HG03175 (cell line): ENCODE data around the gene OSBPL3.
A peak's percentile ranks its signal among the peaks of the same experiment; 100 is the strongest.
"Not testable (repeated sequence)": the region's sequence is repeated elsewhere in the genome, so short reads cannot be mapped to it uniquely, and the experiment has no call there.

Experiments
- ATAC-seq: cut with Tn5 transposase; IDR thresholded peaks from one replicate; pipeline ENCODE4 v1.9.1; 2021; ENCODE audit warnings: mild to moderate bottlenecking, moderate library complexity; ENCODE audit not compliant: unreplicated experiment

The OSBPL3 gene

DNA sequence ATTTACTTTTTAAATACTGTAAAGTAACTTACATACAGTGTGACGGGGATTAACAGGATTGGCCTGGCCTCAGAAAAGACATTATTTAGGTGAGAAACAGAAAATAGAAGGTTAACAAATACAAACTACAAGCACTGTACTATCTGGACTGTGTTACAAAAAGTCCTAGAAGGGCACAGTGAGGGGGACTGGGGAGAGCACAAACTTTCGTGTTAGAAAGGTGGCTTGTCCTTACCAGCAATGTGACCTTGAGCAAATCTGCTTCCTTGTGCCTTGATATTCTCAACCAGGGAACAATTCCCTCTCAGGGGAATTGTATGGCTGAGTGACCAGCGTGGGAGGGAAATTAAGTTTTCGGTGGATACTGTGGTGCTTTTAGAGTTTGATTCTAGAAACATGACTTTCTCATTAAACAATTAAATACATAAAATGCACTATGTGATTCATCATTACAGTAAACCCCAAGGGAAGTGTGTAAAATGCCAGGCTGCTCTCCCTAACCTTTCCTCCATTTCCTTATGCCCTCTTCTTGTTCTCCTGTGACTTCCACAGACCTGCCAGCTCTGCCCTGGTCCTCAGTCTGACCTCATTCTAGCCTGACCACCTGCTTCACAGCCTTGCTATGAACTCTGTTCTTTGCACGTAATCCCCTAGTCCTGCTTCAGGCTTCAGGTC lies 57.7 kb downstream of the OSBPL3 start:
- ATAC-seq = no peak

DNA sequence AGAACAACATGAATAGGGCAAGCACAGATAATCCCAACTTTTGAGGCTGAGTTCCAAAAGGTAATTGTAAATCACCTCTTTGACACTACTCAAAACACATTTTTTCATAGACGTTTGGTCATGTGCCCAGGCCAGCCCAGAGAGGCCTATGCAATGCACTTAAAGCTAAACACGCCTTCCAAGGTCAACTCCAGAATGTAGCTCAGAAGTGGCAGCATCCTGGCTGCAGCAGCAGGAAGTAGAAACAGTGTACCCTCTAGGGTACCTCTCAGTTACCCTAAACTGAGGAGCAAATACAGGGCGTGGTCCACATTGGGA lies 58.7 kb downstream of the OSBPL3 start:
- no peak for ATAC-seq

DNA sequence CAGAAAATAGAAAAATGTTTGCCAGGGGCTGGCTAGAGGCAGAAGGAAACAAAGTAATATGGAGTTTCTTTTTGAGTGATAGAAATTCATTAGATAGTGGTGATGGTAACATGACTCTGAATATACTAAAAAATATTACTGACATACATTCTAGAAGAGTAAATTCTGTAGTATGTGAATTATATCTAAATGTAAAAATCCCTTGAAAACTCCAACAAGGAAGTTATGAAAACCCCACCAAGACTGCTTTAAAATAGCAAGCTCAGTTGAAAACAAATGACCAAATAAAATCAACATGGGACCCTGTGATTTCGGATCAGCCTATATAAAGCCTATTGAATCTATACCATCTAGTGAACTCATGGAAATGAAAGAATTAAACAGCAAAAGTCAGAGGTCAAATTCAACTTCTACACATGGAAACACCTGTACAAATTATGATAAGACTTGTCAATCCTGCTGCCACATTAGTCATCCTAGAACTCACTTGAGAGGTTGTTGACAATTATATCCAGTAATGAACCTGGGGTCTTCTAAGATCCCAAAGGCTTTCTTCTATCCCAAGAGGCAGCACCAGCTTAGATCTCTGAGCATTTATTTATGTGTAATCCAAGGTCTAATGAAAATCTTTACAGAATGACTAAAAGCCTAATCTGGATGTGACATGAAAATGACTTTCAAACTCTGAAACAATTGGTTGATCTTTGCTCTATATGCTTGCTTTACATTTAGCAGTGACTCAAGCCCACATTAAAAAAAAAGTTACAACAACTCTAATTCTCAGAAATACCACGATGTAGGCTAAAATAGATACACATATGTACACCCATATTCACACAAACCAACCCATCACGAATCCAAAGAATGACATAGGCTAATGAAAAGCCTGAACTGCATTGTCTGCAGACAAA lies 59.3 kb downstream of the OSBPL3 start:
- no peak for ATAC-seq

DNA sequence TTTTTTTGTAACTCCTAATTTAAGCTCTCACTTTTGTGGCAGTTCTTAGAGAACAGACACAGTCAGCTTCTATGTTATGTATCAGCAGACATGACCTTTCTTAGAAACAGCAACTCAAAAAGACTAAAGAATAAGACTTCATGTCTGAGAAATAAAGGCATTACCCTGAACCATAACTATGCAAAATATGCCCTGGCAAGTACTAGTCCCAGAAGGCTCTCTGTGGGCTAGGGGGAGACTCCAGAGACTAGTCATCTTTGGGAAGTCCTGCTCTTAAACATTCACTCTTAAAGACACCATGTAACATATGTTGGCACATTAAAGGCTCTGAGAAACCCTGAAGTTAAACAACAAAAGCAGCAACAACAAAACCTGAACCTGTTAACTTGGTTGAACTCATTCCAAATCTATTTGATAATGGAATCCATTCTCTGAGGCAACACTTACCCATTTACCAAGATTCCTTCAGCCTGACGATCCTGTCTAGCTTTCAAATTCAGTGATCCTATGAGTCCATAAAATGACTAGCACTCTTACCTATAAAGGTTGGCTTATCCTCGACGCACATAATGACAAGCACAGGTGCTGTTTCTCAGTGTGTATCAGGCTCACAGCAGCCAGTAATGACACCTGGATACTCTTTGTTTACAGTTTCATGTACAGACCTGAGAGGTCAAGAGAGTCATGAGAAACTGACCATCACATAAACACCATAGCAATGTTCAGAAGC lies 62.3 kb downstream of the OSBPL3 start:
- peak; percentile 59 for ATAC-seq

DNA sequence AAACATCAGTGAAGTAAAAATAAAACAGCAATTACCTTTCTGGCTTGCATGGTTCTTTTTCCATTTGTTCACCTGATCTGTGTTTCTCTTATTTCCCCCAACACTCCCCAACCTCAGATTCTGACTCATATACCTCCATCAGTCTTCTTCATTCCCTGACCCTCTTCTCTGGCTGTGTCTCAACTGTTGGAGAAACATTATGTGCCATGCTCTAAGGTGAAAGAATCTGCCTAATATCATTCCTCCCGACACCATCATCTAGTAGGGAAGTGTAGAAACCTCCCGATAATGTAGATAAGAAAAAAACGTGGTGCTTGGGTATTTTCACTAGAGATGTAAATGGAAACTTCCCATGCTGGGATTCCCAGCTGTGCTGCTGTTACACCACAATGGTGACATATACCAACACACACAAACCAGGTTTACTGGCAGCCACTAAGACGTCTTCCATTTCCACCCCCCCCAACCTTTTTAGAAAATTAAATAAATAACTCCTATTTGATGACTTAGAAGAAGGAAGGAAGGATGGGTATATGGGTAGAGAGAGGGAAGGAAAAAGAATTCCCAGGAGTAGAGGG lies 63.4 kb downstream of the OSBPL3 start:
- ATAC-seq = no peak

DNA sequence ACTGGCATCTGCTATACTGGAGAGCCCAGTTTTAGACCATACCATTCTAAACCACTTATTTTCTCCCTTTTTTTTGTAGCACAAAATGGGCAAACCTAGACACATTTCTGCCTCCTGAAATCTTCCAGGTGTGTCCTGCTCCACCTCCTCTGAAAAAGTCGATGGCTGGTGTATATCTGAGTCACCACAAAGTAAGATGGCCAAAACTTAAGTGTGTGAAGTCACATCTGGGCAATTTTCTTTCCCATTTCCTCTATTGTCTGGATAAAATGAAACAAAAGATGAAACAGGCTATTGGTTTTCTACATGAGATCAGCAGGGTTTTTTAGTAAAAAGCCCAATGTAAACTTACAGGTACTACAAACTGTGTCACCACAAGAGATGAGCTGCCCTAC lies 65.5 kb downstream of the OSBPL3 start:
- ATAC-seq = no peak

DNA sequence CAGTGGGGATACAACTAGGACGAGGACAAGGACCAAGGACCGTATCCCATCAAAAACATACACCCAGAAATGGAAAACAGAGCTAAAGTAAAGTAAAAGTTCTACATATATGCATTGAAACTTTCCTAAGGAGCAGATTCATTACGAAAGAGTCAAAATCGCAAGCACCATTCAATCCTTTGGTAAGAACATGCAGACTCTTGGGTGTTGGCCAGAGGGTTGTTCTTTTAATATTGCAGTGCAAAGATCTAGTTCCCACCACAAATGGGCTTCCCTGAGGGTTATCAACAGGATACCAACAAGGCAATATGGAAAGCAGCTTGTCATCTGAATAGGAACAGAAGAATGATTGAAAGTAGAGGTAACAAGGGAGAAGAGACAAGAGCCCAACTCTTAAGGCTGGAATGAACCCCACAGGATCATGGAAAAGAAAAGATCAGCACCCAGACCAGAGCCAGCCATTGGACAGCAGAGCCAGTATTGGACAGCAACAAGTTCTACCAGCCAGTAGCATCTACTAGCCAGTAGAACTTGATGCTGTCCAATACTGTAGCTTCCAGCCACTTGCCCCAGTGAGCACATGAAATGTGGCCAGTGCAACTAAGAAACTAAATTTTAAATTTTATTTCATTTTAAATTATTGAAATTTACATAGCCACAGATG lies 66.0 kb downstream of the OSBPL3 start:
- no peak for ATAC-seq

DNA sequence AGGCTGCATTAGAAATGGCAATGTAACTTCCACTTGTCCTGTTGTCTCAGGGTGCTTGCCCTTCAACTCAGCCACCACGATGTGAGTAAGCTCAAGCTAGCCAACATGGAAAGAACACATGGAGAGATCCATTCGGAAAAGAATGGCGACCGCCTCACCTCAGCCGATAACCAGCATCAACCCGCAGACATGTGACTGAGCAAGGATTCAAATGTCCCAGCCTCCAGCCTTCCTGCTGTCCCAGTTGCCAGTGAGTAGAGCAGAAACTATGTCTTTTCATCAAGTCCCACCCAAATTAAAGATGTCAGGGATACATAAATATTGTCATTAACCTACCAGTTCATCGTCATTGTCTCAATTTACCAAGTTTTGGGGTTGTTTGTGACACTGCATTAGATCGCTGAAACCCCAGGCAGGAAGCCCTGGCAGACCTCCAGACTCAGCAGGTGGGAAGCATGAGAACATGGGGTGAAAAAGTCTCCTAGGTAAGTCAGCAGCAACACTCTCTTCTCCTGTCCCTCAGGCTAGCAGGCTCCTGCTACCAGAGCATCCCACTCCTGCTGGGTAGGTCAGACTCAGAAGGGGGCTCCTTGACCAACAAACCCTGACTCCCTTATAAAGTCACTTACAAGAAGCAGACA lies 67.0 kb downstream of the OSBPL3 start:
- ATAC-seq = no peak

DNA sequence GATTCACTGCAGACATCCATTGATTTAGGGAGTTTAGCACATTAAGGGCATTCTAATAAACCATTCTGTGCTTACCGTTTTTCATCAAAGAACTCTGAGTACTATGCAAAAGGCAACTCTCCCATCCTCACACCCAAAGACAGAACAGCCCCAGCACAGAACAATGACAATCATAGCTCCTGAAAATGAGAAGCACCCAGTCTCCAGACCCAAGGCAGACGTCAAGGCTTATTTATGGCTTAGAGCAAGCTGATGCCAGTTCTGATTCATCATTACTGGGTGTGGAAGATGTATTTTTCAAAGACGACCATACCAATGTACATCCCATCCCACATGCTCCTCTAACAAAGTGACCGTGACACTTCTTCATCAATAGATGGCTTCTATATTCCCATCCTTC lies 67.6 kb downstream of the OSBPL3 start:
- no peak for ATAC-seq

DNA sequence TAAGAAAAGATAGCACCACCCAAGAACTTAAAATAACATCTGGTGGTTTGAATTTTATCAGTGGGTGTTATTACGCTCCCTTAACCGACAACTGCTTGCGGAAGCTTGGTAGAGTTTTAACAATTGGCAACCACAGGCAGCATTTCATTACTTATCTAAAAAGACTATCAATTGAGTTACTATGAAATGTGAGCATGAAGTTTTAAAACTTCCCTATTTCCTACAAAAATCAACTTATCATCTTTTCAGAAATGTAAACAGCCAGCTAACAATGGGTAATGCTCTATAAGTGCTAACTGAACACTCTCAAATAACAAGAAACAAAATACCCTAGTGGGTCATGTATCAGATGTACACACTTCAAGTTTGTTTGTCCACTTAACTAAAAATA lies 68.8 kb downstream of the OSBPL3 start:
- ATAC-seq = peak; percentile 65

DNA sequence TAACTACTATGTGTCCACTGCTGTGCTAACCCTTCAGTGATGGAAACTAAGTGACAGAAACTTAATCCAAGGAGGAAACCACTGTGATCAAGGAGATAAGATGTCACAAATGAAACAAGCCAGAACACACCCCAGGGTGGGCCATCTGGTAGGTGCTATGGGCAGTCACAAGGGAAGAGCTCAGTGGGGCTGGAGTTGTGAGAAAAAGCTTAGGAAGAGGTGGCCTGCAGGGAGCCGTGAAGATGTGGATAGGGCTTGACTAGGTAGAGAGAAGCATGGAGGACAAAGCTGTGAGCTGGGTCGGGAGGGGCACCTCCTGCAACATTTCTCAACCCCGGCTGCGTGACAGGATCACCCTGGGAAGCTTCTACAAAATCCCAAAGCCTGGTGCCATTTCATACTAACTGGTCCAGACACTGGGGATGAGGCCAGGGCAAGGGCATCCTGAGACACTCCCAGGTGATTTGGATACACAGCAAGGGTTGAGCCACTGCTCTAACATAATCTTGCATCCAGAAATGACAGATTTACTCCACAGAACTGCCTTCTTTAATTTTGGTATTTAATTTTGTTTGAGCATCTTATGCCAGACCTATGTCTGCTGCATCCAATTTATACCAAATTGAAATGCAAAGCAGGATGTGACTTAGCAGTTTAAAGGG lies 69.3 kb downstream of the OSBPL3 start:
- peak; percentile 1 for ATAC-seq

DNA sequence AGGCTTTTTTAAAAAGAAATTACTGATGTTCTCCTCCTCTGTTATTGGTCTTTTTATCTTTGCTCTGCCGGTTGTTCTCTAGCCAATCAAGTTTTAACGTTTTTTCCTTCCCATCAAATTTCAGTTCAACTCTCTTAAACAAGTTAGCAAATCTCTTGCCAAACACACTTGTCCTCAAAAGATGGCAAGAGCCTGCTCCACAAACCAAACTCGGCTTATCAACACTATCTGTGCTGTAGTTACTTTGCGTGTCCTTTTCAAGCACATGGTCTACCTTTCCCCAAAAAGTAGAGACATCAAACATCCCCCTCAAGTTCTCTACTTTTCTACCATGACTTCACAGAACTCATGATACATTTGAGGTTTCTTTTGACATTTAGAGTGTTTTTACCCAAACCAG lies 71.3 kb downstream of the OSBPL3 start:
- no peak for ATAC-seq

DNA sequence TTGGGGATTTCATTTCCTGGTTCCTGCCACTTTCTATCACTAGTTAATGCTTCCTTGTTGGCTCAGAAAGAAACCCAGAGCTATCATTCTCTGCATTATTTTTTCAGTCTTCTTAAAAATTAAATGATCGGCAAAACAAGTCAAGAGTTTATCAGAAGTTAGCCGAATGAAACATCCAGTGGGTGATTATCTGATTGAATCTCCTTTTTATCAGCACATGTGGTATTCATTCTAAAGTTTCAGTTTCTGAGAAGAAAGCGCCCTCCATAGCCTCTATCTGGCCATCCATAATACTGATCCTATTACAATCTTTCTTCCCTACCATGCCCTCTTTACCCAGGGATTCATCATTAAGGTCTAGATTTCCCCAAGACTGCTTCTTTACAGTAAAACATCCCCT lies 71.8 kb downstream of the OSBPL3 start:
- no peak for ATAC-seq

DNA sequence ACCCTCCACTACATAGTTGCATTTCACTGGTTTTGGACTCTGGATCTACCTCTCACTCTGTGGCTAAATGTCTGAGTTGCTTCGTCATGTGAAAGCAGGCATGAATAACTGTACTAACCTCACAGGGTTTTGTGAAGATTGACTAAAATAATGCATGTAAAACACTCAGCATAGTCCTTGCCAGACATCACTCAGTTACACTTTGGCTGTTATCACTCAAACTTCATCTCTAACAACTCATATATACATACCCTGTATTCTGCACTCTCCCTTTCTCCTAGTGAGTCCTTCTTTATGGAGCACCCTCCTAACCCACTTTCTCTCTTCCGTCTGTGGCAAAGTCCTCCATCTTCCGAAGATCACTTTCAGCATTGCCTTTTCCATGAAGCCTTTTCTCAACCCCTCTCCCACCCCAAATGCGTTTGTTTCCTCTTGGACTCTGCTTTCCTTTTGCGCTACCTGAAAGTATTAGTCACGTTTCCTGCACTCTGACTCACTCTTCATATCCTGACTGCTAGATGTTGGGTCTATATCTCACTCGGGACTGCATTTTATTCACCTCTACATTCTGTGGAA lies 72.6 kb downstream of the OSBPL3 start:
- ATAC-seq = peak; percentile 48

DNA sequence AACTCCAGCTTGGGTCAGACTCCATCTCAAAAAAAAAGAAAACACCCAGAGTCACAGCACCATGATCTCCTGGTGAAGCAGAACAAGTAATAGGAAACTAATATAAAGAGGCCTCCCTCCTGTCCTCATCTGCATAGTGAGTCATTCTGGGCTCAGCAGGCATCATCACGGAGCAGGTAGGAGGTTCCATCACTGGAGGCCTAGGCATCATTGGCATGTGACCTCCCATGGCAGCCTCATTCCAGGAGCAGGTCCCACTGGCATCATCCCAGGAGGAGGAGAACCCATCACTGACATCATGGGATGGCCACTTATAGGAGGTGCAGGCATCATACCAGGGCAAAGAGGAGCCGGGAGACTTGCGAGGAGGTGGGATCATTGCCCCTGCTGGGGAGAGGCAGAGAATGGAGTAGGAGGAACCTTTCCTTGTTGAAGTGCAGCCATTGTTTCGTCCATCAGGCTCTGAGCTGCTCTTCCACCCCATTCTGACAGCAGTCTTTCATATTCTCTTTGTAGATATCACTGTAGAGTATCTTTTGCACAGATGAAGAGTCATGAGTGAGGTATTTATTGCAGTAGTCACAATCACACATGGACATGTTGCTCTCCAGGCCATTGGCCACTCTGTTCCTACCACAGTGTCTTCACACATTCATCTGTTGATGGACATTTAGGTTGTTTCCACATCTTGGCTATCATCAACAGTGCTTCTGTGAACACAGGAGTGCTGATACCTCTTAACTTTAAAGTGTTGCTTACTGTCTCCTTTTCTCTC lies 73.8 kb downstream of the OSBPL3 start:
- no peak for ATAC-seq

DNA sequence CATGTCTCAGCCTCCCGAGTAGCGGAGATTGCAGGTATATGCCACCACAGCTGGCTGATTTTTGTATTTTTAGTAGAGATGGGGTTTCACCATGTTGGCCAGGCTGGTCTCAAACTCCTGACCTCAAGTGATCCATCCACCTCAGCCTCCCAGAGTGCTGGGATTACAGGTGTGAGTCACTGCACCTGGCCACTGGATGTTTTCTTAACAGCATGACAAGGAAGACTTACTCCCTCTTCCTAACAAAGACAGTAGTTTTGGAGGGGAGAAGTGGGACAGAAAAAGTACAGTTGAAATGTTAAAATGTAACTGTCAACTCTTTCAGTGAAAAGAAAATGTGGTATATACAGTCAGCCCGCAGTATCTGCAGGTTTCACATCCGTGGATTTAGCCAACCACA lies 76.0 kb downstream of the OSBPL3 start:
- not testable (repeated sequence) for ATAC-seq

DNA sequence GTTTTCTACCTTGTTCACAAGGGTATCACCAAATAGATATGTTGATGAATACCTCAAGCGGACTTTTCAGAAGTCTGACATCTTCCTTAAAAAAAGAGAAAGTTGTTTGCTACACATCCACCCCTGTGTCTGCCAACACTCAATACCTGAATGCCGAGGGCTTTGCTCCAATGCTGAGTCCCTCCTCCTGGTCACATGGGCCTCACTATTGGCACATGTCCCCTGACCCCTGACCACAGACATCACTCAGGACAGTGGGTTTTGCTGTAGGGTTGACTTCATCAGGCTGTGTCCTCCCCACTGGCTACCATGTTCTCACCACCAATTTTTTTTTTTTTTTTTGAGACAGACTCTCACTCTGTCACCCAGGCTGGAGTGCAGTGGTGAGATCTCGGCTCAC lies 76.4 kb downstream of the OSBPL3 start:
- no peak for ATAC-seq

DNA sequence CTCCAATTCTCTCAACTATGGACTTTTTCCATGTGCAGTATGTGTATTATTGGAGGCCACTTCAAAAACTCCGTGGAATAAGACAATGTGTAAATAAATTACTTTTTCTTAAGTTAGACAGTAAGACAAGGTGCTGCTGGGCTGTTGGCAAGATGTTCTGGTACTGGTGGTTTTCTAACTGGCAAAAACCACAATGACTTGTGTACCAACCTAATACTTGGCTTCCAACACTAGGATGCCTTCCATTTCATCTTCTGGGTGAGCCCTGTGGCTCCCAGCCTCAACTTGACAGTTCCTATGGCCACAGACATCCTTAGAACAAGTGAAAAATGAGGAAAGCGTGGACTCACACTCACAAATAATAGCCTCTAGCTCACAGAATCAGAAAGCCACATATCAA lies 77.0 kb downstream of the OSBPL3 start:
- no peak for ATAC-seq

DNA sequence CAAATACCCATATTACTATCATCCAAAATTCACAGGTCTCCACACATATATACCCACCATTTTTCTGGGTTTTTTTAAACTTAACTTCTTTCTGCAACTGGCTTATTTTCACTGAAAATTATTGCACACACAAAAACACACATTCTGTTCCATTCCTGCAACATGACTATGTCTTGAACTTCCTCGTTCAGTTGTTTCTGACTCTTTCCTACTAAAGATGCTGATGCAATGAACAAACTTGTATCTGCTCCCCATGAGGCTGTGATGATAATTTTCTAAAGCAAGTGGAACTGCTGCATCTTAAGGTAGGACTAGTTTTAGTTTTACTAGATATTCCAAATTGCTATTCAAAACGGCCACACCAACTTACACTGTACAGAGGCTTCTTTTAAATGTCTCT lies 77.7 kb downstream of the OSBPL3 start:
- no peak for ATAC-seq
